Measurements from ENCODE around the gene UBR3.
"Not testable (repeated sequence)": the region's sequence is repeated elsewhere in the genome, so short reads cannot be mapped to it uniquely, and the experiment has no call there.

Gene UBR3

DNA sequence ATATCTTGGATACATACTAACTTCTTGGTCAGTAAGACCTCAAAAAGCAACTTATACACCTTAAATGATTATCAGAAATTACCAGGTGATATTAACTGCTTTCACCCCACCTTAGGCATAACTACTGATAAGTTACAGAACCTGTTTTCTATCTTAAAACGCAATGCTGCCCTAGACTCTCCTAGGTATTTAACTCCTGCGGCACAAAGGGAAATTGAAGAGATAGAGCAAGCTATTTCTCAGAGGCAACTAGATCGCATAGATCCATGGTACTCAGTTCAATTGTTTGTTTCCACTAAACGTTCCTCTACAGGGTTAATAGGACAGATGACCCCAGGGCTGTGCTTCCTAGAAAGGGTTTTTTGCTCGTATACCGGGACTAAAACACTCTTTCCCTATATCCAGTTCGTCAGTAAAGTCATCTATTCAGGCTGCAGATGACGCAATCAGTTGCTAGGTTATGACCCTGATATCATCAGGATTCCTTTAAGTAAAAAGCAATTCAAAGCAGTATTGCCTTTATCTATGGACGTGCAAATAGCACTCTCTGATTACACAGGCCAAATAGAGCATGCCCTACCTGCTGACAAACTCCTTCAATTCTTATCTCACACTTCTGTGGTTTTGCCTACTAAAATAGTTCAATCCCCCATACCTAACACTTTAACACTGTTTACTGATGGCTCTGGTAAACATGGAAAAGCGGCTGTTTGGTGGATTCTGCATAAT is 288.4 kb downstream of the UBR3 start:
- DNase-seq = no peak

DNA sequence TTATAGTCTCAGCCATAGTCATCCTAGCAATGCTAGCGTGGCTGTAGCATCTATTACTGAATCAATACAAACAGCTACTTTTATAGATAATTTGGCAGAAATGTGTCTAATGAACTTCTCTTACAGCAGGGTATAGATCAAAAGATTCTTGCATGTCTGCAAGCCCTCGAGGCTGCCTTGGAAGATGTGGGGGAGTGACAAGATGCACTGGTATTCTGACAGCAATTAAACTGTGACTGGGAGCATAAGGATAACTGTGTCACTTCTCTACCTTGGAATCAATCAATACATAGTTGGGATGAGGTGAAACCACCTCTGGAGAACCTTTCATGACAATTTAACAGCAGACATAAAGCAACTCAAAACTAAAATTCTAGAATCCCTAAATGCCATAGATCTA is 291.4 kb downstream of the UBR3 start:
- no peak for DNase-seq

DNA sequence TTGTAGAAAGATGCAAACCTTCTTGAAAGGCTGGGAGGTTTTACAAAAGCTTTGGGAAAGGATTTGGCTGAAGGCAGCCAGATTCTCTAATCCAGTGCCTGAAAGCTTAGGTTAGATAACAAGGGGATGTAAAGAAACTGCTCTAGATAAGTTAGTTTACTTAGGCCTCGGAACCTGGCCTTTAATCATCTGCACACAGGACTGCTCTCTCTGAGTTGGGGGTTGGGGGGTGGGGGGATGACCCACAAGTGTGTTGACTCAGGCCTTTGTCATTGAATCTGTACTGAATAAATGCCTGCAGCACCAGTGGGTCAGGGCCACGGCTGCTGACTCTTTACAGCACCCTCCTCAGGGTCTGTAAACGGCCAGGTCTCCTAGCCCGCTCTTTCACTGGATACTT is 292.1 kb downstream of the UBR3 start:
- DNase-seq = not testable (repeated sequence)

DNA sequence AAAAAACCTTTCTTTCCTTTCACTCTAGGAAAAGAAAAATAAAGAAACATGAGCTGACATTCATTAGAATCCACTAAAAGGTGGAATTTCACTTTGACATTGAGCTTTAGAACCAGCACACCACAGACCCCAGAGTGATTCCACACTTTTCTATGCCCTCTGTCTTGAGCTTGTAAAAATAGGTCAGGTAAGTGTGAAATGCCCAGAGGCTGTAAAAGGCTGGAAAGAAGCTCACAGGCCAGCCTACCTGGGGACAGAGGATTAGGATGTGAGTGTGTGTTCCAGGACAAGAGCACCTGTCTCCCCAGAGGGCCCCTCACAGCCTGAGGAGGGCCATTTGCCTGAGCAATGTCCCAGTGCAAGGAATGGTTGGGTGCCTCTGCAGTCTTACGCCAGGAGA is 294.4 kb downstream of the UBR3 start:
- DNase-seq = no peak

DNA sequence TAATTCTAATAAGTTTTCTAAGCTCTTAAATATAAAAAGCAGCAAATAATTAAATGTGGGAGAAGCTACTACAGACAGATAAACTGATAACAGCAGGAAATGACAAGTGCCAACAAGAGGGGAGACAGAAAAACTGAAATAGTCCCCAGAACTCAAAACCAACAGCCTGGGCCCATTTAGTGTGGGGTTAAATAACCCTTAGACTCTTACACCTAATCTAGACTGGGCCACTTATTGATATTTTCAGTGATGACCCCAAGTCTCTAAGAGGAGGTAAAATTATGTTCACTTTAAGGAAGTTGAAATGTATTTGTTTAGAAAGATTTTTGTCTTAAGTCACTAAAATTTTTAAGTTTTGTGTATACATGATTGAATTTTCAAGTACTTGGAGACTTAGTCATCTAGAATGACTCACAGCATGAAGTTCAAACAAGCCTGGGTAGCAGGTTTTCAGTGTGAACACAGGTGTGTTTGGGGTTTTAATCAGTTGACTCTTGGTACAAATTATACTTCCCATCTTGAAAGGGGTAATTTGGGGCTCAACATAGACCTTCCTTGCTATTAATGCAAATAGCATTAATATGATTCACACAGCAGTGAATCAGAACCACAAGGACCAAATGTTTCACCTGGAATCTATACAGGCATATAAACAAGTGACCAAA is 295.8 kb downstream of the UBR3 start:
- no peak for DNase-seq

DNA sequence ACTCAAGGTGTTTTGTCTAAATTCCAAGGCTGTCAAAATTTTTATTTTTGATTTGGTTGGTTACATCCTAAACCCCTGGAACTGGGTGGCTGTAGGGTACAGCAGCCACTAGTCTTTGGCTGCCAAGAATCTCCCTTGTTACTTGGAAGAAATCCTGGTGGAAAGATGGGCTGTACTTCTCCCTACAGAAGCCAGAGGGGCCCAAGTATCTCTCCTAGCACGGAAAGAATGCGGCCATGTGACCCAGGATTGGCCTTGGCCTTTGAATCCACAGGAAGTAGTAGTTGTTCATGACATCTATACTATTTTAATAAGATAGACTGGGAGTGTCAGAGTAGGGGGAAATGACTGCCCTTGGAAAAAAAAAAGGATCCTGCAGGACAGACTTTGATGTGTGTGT is 296.3 kb downstream of the UBR3 start:
- no peak for DNase-seq

DNA sequence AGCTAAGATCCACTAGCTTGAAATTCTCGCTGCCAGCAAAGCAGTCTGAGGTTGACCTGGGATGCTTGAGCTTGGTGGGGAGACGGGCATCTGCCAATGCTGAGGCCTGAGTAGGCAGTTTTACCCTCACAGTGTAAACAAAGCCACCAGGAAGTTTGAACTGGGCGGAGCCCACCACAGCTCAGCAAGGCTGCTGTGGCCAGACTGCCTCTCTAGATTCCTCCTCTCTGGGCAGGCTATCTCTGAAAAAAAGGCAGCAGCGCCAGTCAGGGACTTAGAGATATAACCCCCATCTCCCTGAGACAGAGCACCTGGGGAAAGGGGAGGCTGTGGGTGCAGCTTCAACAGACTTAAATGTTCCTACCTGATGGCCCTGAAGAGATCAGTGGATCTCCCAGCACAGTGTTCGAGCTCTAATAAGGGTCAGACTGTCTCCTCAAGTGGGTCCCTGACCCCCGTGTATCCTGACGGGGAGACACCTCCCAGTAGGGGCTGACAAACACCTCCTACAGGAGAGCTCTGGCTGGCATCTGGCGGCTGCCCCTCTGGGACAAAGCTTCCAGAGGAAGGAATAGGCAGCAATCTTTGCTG is 299.0 kb downstream of the UBR3 start:
- not testable (repeated sequence) for DNase-seq

Measured in NCI-H1417 treated with DMSO at 0.1 percent for 48 hours (cell line).